C4-2B (cell line): ENCODE results near the gene UBL5.
"Not testable (repeated sequence)": the region's sequence is repeated elsewhere in the genome, so short reads cannot be mapped to it uniquely, and the experiment has no call there.

Experiments used
- CTCF ChIP-seq: fragments of 450-650 bp; conservative IDR thresholded peaks from 2 replicates; pipeline ENCODE4 v1.5.1; 2017; ENCODE audit warnings: mild to moderate bottlenecking
- ZFX ChIP-seq: fragments of 450-650 bp; IDR thresholded peaks from 2 replicates; pipeline ENCODE4 v1.6.1; 2017

GRCh38 chr19:9791073-9791367, 36.7 kb upstream of the UBL5 start:
- not testable (repeated sequence) for TF ChIP-seq CTCF, ZFX
